HepG2 (cell line): ENCODE measurements around the gene CARD19. TPM values are rescaled to one million over a fixed set of nuclear protein-coding genes. Genes with fewer than 3 reads are reported as not detected.

Source experiments
- ELF1 ChIP-seq: sonication (generic); formaldehyde crosslinking; IDR thresholded peaks from 2 replicates; pipeline ENCODE4 v1.4.0; 2020; ENCODE audit warnings: missing genetic modification reagents
- HNRNPL ChIP-seq: fragments of 200-400 bp; formaldehyde crosslinking; IDR thresholded peaks from 2 replicates; pipeline ENCODE4 v1.6.1; 2017; ENCODE audit warnings: mild to moderate bottlenecking, low read depth, low read length
- KLF12 ChIP-seq: sonication (generic); formaldehyde crosslinking; IDR thresholded peaks from 2 replicates; pipeline ENCODE4 v1.4.0; 2020; ENCODE audit warnings: missing genetic modification reagents, borderline replicate concordance
- RELA ChIP-seq: sonication (generic); formaldehyde crosslinking; IDR thresholded peaks from 2 replicates; pipeline ENCODE4 v1.4.0; 2020; ENCODE audit warnings: missing genetic modification reagents
- REST ChIP-seq, 2 experiments: IDR thresholded peaks; 2 replicates each; pipeline ENCODE4 v1.6.1; 2011 to 2012; ENCODE audit warnings: low read length in 2 of 2, borderline replicate concordance in 1 of 2, low read depth in 1 of 2, mild to moderate bottlenecking in 1 of 2, moderate library complexity in 1 of 2
- RORA ChIP-seq: sonication (generic); formaldehyde crosslinking; IDR thresholded peaks from 2 replicates; pipeline ENCODE4 v1.5.0; 2020; ENCODE audit warnings: mild to moderate bottlenecking, missing genetic modification reagents, moderate library complexity
- RXRA ChIP-seq: sonication (generic); formaldehyde crosslinking; IDR thresholded peaks from 2 replicates; pipeline ENCODE4 v1.5.1; 2020; ENCODE audit warnings: missing genetic modification reagents
- SCMH1 ChIP-seq: sonication (generic); formaldehyde crosslinking; IDR thresholded peaks from 2 replicates; pipeline ENCODE4 v1.9.0; 2021; ENCODE audit warnings: missing genetic modification reagents, mild to moderate bottlenecking, borderline replicate concordance
- TEF ChIP-seq: sonication (generic); formaldehyde crosslinking; IDR thresholded peaks from 2 replicates; pipeline ENCODE4 v1.5.0; 2020; ENCODE audit warnings: missing genetic modification reagents
- ZFP37 ChIP-seq: sonication (generic); formaldehyde crosslinking; IDR thresholded peaks from 2 replicates; pipeline ENCODE4 v1.4.0; 2020; ENCODE audit warnings: missing genetic modification reagents, borderline replicate concordance
- ZFP90 ChIP-seq: sonication (generic); formaldehyde crosslinking; IDR thresholded peaks from 2 replicates; pipeline ENCODE4 v1.8.0; 2022; ENCODE audit warnings: missing genetic modification reagents, mild to moderate bottlenecking, inconsistent platforms, borderline replicate concordance
- ZFYVE20 ChIP-seq: sonication (generic); formaldehyde crosslinking; IDR thresholded peaks from 2 replicates; pipeline ENCODE4 v1.8.0; 2023; ENCODE audit warnings: low read depth, mild to moderate bottlenecking, moderate library complexity, missing genetic modification reagents, borderline replicate concordance
- ZNF281 ChIP-seq: sonication (generic); formaldehyde crosslinking; IDR thresholded peaks from 2 replicates; pipeline ENCODE4 v1.4.0; 2020; ENCODE audit warnings: missing genetic modification reagents, borderline replicate concordance
- ZNF414 ChIP-seq: sonication (generic); formaldehyde crosslinking; IDR thresholded peaks from 2 replicates; pipeline ENCODE4 v1.5.0; 2020; ENCODE audit warnings: missing genetic modification reagents
- ZNF484 ChIP-seq: sonication (generic); formaldehyde crosslinking; IDR thresholded peaks from 2 replicates; pipeline ENCODE4 v1.5.1; 2020; ENCODE audit warnings: mild to moderate bottlenecking, low read depth, missing genetic modification reagents, borderline replicate concordance
- ZNF597 ChIP-seq: sonication (generic); formaldehyde crosslinking; IDR thresholded peaks from 2 replicates; pipeline ENCODE4 v1.5.0; 2020; ENCODE audit warnings: missing genetic modification reagents
- ZNF7 ChIP-seq: IDR thresholded peaks from 2 replicates; pipeline ENCODE4 v1.6.1; 2016; ENCODE audit warnings: missing biosample characterization, missing genetic modification reagents
- ZNF850 ChIP-seq: sonication (generic); formaldehyde crosslinking; conservative IDR thresholded peaks from 2 replicates; pipeline ENCODE4 v1.9.0; 2021; ENCODE audit warnings: mild to moderate bottlenecking, missing genetic modification reagents
- polyA plus RNA-seq, 8 experiments: library from polyadenylated mRNA; depleted of rRNA in 3 of 8; stranded (reverse) in 7 of 8; unstranded in 1 of 8; fragments of >200 nt; fragmentation: Illumina TruSeq in 4 of 8; extraction: Trizol in 4 of 8; gene quantifications; 2 replicates each; pipeline versions ENCODE4 v1.2.1 to v1.2.3, GENCODE V29; 2011 to 2016; ENCODE audit warnings: low read depth in 4 of 8, missing spikeins in 1 of 8, mixed read lengths in 1 of 8; ENCODE audit not compliant: insufficient read depth in 1 of 8
- total RNA-seq, 5 experiments: library from RNA; depleted of rRNA; stranded (reverse); fragments of >200 nt; fragmentation: Illumina TruSeq; extraction: Trizol; gene quantifications; 2 replicates each; pipeline ENCODE4 v1.2.3, GENCODE V29; 2016; ENCODE audit warnings: low read depth in 1 of 5

Gene CARD19
- total and polyA plus RNA-seq, 2 of the 13 experiments (the other 11 are each of a cell fraction or from before 2014, with no cell fraction given) = 18.4 to 47.2 TPM

- no peak for TF ChIP-seq ZNF597 (CRISPR knock-in tag)
- TF ChIP-seq HNRNPL = no peak
- peak; percentile 76 for TF ChIP-seq ZNF414
- TF ChIP-seq ZFYVE20 = no peak
- peak; percentile 69; the same call in 1 of the 2 replicates for TF ChIP-seq KLF12 (CRISPR knock-in tag)
- no peak for TF ChIP-seq RORA (CRISPR knock-in tag)
- no peak for TF ChIP-seq ZNF281
- TF ChIP-seq ELF1 (CRISPR knock-in tag) = no peak
- TF ChIP-seq ZFP37 (CRISPR knock-in tag) = no peak
- 0 out of 2 replicates have a peak, but pooled peaks have one; percentile 18 for TF ChIP-seq RELA
- TF ChIP-seq RXRA (CRISPR knock-in tag) = peak; percentile 20; the same call in 1 of the 2 replicates
- TF ChIP-seq ZNF484 (CRISPR knock-in tag) = no peak
- no peak for TF ChIP-seq ZNF7 (CRISPR knock-in tag)
- TF ChIP-seq REST (IDR thresholded peaks at IDR 0.05; ENCODE audit: borderline replicate concordance in 1 of 2, low read depth in 1 of 2, low read length in 2 of 2) = no peak
- no peak for TF ChIP-seq TEF (CRISPR knock-in tag)
- TF ChIP-seq SCMH1 (CRISPR knock-in tag) = no peak
- 0 out of 2 replicates have a peak, but pooled peaks have one; percentile 27 for TF ChIP-seq ZFP90 (CRISPR knock-in tag)
- no peak for TF ChIP-seq ZNF850 (CRISPR knock-in tag)
Measured at GRCh38 chr9:93095205-93096130, 549 bp upstream of the CARD19 start (continued).
